Duodenal mucosa (tissue), 2 donors: ENCODE results near the gene RRP1B.
A peak's percentile ranks its signal among the peaks of the same experiment; 100 is the strongest.

ENCODE experiments used
- H3K27ac ChIP-seq: one replicate; pipeline ENCODE4 v1.7.0; 2013; ENCODE audit warnings: low read depth, low read length
- H3K27me3 ChIP-seq, 2 donors: one replicate each; pipeline ENCODE4 v1.7.0; 2013; ENCODE audit warnings: low read length in 2 of 2, control low read depth in 1 of 2; ENCODE audit not compliant: insufficient read depth in 2 of 2, control insufficient read depth in 1 of 2
- H3K36me3 ChIP-seq, 2 donors: one replicate each; pipeline ENCODE4 v1.7.0; 2013; ENCODE audit warnings: low read length in 2 of 2, control low read depth in 1 of 2; ENCODE audit not compliant: insufficient read depth in 2 of 2, control insufficient read depth in 1 of 2
- H3K4me1 ChIP-seq, 2 donors: one replicate each; pipeline ENCODE4 v1.7.0; 2013; ENCODE audit warnings: low read length in 2 of 2, control low read depth in 1 of 2; ENCODE audit not compliant: insufficient read depth in 2 of 2, control insufficient read depth in 1 of 2
- H3K4me3 ChIP-seq, 2 donors: one replicate each; pipeline ENCODE4 v1.7.0; 2013; ENCODE audit warnings: low read length in 2 of 2, low read depth in 1 of 2
- H3K9ac ChIP-seq, 2 donors: one replicate each; pipeline ENCODE4 v1.7.0; 2013; ENCODE audit warnings: low read length in 2 of 2, low read depth in 1 of 2
- H3K9me3 ChIP-seq, 2 donors: one replicate each; pipeline ENCODE4 v1.7.0; 2013; ENCODE audit warnings: low read length in 2 of 2, control low read depth in 1 of 2; ENCODE audit not compliant: control insufficient read depth in 1 of 2

Gene RRP1B

DNA sequence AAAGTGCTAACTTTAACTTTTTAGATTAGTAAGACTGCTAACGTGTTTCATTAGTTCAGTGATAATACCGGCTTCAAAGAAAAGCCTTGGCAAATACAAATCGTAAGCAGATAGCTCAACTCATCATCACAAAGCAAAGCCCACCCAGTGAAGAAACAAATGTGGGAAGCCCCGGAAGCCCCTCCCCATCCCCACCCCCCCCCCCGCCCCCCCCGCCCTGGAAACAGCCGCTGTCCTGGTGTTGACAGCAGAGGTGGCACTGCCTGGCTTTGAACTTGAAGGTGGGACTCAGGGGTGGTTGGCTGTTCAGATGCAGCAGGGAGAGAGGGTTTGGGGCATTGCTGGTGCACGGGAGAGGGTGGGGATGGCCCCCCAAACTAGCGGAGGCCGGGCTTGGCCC is 73.7 kb downstream of the RRP1B start:
- Histone ChIP-seq H3K9me3 (no peaks in the 10 kb centered on the region), H3K36me3 (peaks cover 5 to 17% of the 10 kb centered on the region in 2 donors), H3K9ac (peak overlapping the region; percentile 59 to 64), H3K27me3 (no peaks in the 10 kb centered on the region), H3K4me3 (peak overlapping the region; percentile 29 to 32), H3K27ac (no peak overlapping the region), H3K4me1 (peaks cover 44 to 67% of the 10 kb centered on the region in 2 donors)

DNA sequence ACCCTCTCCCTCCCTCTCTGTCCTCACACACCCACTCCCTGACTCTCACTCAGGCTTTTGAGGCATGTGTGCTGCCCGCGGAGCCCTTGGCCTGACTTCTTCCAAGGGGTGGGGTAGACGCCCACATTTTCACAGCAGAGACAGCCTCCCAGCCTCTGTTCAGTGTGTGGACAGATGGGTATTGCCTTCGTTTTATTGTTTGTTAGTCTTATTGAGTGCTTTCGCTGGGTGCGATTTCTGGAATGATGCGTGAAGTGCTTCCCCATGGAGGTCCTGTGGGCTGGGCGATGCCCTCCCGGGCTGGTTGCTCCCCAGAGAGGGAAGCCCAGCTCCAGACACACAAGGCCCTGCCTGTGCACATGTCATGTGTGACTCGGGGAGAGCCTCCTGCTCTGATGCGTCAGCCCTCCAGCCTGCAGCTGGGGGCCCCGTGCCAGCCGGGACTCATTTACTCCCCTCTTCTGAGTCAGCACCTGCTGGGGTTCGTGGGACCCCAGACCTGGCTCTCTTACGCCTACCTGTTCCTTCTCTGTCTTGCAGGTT is 74.2 kb downstream of the RRP1B start:
- peak overlapping the region; percentile 59 to 64 for H3K9ac ChIP-seq
- peak overlapping the region; percentile 29 to 32 for H3K4me3 ChIP-seq
- peak overlapping the region; percentile 66 for H3K27ac ChIP-seq
- peaks cover 41 to 67% of the 10 kb centered on the region in 2 donors for H3K4me1 ChIP-seq
- peaks cover 6 to 19% of the 10 kb centered on the region in 2 donors for H3K36me3 ChIP-seq
- H3K9me3 ChIP-seq: no peaks in the 10 kb centered on the region
- no peaks in the 10 kb centered on the region for H3K27me3 ChIP-seq

DNA sequence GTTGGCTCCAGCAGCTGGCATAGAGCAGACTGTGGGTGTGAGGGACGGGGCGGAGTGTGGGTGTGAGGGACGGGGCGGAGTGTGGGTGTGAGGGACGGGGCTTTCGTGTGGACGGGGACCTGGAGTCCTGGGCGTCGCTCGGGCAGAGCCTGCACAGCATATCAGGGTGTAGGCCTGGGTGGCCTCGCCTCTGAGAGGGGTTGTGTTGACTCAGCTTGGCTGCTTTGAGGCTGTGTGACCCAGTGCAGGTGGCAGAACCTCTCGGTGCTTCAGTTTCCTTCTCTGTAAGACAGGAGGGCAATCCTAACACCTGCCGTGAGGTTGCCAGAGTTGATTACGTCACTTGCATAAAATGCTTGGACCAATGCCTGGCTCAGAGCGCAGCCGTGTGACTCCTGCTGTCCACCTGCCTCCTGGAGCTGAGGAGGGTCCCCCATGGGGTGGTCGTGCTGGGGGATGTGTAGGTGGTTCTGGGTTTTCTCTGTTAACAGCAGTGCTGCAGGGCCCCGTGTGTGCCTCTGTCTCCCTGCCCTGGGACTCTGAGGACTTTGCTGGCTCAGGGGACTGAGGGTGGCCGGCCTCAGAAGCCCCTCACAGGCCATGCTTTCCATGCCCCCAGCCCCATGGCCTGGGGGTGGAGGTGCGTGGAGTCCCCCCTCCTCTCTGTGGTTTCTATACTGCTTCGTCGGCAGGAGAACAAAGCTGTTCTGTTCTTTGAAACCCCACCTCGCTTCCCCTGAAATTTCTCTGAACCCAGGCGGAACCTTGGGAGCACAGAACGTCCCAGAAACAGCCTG is 75.0 kb downstream of the RRP1B start:
- Histone ChIP-seq H3K27ac (peak overlapping the region; percentile 66), H3K36me3 (peaks cover 6 to 19% of the 10 kb centered on the region in 2 donors), H3K9me3 (no peaks in the 10 kb centered on the region), H3K27me3 (no peaks in the 10 kb centered on the region), H3K9ac (peak overlapping the region; percentile 1 to 59), H3K4me3 (no peak overlapping the region), H3K4me1 (peaks cover 37 to 61% of the 10 kb centered on the region in 2 donors)

DNA sequence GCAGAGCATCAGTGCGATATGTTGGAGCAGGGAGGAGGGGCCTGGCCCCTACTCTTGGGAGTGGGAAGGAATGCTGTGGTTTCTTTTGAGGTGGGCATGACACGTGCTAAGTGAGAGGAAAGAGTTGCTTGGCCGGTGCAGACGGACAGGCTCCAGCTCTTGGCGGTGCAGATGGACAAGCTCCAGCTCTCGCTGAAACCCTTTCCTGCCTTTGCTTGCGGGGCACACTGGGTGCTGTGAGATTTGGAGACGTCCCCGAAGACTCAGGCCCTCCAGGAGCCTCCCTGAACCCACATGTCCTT is 75.5 kb downstream of the RRP1B start:
- Histone ChIP-seq H3K27ac (no peak overlapping the region), H3K4me1 (peaks cover 35 to 55% of the 10 kb centered on the region in 2 donors), H3K36me3 (peaks cover 6 to 19% of the 10 kb centered on the region in 2 donors), H3K9ac (peak overlapping the region; percentile 1 to 59), H3K27me3 (no peaks in the 10 kb centered on the region), H3K4me3 (no peak overlapping the region), H3K9me3 (no peaks in the 10 kb centered on the region)

DNA sequence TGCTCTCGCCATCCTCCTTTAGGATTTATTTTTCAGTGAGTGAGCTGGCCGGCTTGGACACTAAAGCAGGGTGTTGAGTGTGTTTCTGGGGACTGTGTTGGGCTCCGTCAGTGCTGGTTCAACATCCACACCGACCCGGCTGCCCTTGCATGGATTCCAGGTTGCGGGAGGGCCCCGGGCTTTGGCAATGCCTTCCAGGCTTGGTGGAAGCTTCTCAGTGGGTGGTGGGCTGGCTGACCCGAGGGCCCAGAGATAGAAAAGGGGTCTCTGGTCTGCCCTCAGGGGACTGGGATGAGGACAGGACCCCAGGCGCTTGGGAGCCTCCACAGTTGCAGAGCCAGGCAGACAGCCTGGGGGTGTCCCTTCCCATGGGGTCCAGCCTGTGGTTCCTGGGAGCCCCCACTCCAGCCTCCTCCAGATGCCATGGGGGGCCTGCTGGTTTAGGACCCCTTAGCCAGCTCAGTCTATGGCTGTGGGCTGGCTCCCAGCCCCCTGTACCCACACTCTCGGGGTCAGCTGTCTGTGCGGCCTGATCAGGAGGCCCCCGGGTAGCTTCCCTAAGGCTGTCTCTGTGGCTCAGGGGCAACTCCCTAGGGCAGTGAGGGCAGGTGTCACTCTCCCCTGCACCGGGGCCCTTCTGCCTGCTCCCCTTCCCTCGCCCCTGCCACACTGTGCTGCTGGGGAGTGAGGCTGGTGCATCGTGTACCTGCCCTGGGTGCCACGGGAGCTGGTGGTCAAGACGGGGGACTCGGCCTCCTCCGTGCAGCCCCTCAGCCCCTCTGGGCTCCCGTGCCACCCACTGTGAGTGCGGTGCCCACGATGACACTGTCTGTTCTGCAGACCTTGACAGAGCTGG is 76.1 kb downstream of the RRP1B start:
- H3K9ac ChIP-seq: peak overlapping the region in 1 of 2 donors; percentile 59
- H3K27ac ChIP-seq: no peak overlapping the region
- peaks cover 6 to 19% of the 10 kb centered on the region in 2 donors for H3K36me3 ChIP-seq
- H3K27me3 ChIP-seq: no peaks in the 10 kb centered on the region
- peaks cover 39 to 52% of the 10 kb centered on the region in 2 donors for H3K4me1 ChIP-seq
- no peak overlapping the region for H3K4me3 ChIP-seq
- no peaks in the 10 kb centered on the region for H3K9me3 ChIP-seq

DNA sequence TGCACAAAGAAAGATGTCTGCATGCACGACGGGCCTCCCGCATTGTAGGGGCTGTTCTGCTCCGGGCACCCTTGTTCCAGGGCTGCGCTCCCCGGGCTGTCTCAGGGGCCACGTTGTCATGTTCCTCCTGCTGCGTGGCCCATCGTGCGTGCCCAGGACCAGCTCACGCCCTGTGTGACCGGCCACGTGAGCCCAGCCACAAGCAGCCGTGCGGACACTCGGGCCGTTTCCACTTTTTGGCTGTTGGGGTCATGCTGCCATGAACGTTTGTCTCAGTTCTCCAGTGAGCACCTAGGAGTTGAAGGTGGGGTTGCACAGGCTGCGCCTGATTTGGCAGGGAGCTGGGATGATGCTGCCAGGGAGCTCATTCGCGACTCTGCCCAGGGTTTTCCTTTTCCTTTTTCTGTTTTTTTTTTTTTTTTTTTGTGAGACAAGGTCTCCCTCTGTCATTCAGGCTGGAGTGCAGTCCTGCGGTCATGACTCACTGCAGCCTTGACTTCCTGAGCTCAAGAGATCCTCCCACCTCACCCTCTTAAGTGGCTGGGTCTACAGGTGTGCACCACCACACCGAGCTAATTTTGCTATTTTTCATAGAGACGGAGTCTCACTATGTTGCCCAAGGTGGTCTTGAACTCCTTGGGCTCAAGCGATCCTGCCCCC is 77.0 kb downstream of the RRP1B start:
- no peaks in the 10 kb centered on the region for H3K27me3 ChIP-seq
- H3K9me3 ChIP-seq: no peaks in the 10 kb centered on the region
- H3K9ac ChIP-seq: no peak overlapping the region
- peaks cover 6 to 19% of the 10 kb centered on the region in 2 donors for H3K36me3 ChIP-seq
- H3K27ac ChIP-seq: no peak overlapping the region
- H3K4me1 ChIP-seq: peaks cover 38 to 44% of the 10 kb centered on the region in 2 donors
- no peak overlapping the region for H3K4me3 ChIP-seq

DNA sequence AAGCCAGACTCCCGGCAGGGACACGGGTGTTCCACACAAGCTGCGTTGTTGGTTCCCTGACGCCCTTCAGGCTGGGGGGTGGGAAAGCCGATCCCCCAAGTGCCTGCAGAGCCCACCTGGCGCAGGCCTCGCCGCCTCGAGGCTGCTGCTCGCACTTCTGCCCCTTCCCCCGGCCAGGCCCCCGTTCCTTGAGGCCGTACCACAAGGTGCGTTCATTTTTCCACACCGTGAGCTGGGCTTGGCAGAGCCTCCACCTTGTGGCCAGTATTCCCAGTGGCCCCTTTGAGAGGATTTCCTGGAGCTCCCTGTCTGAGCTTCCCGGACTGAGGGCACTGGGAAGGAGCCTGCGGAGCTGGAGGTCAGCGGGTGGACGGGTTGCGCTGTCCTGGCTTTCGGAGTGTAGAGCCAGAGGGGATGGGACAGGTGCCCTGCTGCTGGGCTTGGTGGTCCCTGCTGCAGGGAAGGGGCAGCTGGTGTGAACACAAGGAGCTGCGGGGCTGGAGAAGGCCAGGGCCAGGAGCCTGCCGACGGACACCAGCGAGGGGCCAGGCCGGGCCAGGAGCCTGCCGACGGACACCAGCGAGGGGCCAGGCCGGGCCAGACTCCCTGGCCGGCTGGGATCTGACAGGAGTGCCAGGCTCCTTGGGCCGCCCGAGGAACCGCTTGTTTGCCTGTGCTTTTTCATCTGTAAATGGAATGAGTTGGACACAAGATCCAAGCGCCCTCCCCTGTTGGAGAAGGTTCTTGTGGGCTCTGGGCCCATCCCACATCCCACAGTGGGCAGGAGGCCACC is 78.0 kb downstream of the RRP1B start:
- Histone ChIP-seq H3K4me3 (no peak overlapping the region), H3K9me3 (no peaks in the 10 kb centered on the region), H3K4me1 (peaks cover 30 to 34% of the 10 kb centered on the region in 2 donors), H3K36me3 (peaks cover 11 to 25% of the 10 kb centered on the region in 2 donors), H3K9ac (no peak overlapping the region), H3K27ac (no peak overlapping the region), H3K27me3 (no peaks in the 10 kb centered on the region)

DNA sequence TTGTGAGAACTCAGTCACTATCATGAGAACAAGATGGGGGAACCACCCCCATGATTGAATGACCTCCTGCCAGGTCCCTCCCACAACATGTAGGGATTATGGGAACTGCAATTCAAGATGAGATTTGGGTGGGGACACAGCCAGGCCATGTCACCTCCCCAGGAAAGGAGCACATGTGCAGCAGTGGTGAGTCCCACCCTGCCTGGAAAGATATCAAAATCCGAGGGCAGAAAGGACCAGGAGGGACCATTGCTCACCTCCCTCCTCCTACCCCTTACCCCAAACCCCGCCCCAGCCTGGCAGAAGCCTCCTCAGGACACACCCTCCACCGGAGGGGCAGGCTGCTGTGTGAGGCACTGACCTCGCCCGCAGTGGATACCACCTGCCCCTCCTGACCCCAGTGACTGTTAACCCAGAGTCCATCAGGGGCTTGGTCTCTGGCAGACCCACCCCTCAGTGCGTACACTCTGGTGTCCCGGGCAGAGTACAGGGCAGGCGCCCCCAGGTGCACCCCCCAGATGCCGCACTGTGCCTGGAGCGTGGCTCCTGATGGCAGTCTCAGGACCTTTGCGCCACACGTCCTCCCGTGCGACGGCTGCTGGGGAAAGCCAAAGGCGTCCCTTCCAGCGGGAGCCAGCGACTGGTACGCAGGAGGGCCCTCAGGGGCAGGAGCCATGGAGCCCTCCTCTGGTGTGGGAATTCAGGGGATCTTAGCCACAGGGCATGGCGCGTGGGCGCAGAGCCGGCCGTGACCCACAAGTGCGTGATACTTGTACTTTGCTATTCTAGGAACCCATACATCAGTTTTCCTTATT is 80.5 kb downstream of the RRP1B start:
- Histone ChIP-seq H3K4me3 (no peak overlapping the region), H3K36me3 (peaks cover 17 to 41% of the 10 kb centered on the region in 2 donors), H3K9ac (no peak overlapping the region), H3K27me3 (no peaks in the 10 kb centered on the region), H3K27ac (no peak overlapping the region), H3K9me3 (no peaks in the 10 kb centered on the region), H3K4me1 (peaks cover 11 to 12% of the 10 kb centered on the region in 2 donors)
